Stimulated activated CD8-positive, alpha-beta memory T cell treated with anti-CD3 and anti-CD28 coated beads, Interleukin-12 subunit alpha, Interleukin-12 subunit beta, amount 100 ng/mL, for 1 hour (primary cell): ENCODE results near the gene ATP8B4.

Experiments
- DNase-seq: peaks from one replicate; pipeline ENCODE4 v3.0.0-alpha.2; 2020; ENCODE audit warnings: low read depth

Gene ATP8B4

GRCh38 chr15:49809894-49810609, 309.0 kb downstream of the ATP8B4 start:
- DNase-seq: no peak

GRCh38 chr15:49808341-49808740, 310.7 kb downstream of the ATP8B4 start:
- DNase-seq: no peak
